Measurements from ENCODE around the gene OTX2.

GRCh38 chr14:56815745-56816144 lies 5.5 kb upstream of the OTX2 start:
- TF ChIP-seq POLR2A (IDR thresholded peaks at IDR 0.05) (no peak), CTCF (IDR thresholded peaks at IDR 0.05) (no peak)

Measured in thyroid gland (tissue), 4 donors.